ENCODE results near the gene PRKD3. TPM values are rescaled to one million over a fixed set of nuclear protein-coding genes. Genes with fewer than 3 reads are reported as not detected.

Gene PRKD3
- total and polyA plus RNA-seq, 2 of the 13 experiments (the other 11 are each of a cell fraction or from before 2014, with no cell fraction given) = 11.6 to 38.4 TPM

DNA sequence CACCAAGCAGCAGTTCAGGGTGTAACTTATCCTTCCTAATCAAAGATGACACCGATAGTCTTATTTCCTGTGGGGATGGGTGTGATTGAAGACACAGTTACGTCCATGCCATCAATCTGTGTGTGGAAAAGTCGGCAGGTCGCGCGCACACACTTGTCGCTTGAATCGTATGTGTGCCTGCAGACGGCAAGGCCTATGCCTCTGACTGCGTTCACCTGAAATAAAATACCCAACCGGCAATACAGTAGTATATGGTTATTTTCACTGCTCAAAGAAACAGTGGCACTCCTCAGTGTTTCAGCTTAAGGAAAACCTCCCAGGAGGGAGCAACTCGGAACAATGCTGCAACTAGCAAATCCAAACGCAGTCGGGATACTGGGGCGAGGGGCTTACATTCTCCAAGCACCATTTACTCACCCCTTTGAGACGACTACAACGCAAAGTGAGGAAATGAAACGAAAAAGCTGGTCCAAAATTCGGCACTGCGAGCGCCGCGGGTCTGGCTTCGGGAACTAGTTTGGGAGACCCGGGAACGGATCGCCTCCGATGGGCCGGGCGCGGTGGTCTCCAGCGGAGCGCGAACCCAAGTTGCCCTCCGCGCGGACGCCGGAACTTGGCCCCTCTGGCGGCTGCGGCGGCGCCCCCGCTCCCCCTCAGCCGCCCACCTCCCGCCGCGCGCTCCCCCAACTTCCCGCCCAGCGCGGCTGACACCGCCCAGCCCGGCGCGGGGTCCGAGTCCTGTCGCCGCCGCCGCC is 675 bp downstream of the PRKD3 start (continued):
- TF ChIP-seq, protein P1, sequence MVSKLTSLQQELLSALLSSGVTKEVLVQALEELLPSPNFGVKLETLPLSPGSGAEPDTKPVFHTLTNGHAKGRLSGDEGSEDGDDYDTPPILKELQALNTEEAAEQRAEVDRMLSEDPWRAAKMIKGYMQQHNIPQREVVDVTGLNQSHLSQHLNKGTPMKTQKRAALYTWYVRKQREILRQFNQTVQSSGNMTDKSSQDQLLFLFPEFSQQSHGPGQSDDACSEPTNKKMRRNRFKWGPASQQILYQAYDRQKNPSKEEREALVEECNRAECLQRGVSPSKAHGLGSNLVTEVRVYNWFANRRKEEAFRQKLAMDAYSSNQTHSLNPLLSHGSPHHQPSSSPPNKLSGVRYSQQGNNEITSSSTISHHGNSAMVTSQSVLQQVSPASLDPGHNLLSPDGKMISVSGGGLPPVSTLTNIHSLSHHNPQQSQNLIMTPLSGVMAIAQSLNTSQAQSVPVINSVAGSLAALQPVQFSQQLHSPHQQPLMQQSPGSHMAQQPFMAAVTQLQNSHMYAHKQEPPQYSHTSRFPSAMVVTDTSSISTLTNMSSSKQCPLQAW (CRISPR knock-in tag; IDR thresholded peaks at IDR 0.05) = peak; percentile 53; the same call in 1 of the 2 replicates
- TF ChIP-seq NFATC3 (CRISPR knock-in tag; IDR thresholded peaks at IDR 0.05) = no peak
- TF ChIP-seq SIN3A (IDR thresholded peaks at IDR 0.05; ENCODE audit: borderline replicate concordance, low read depth, low read length) = peak; percentile 43; the same call in 1 of the 2 replicates
- peak; percentile 67; the same call in 1 of the 2 replicates for TF ChIP-seq CBX5 (CRISPR knock-in tag; IDR thresholded peaks at IDR 0.05; ENCODE audit: borderline replicate concordance)
- no peak for TF ChIP-seq ISX (CRISPR knock-in tag; conservative IDR thresholded peaks at IDR 0.05)
- no peak for TF ChIP-seq NFIB (CRISPR knock-in tag; IDR thresholded peaks at IDR 0.05; ENCODE audit: borderline replicate concordance)
- no peak for TF ChIP-seq CENPT (CRISPR knock-in tag; IDR thresholded peaks at IDR 0.05; ENCODE audit: low read depth)
- 0 out of 2 replicates have a peak, but pooled peaks have one; percentile 15 for TF ChIP-seq ZNF850 (CRISPR knock-in tag; conservative IDR thresholded peaks at IDR 0.05)
- TF ChIP-seq GLI4 (CRISPR knock-in tag; IDR thresholded peaks at IDR 0.05; ENCODE audit: borderline replicate concordance) = 0 out of 2 replicates have a peak, but pooled peaks have one; percentile 60
- no peak for TF ChIP-seq ZNF577 (CRISPR knock-in tag; IDR thresholded peaks at IDR 0.05; ENCODE audit: borderline replicate concordance, low read depth)
- no peak for TF ChIP-seq SNRNP70 (IDR thresholded peaks at IDR 0.05; ENCODE audit: low read depth, low read length)
- TF ChIP-seq ZNF441 (CRISPR knock-in tag; IDR thresholded peaks at IDR 0.05; ENCODE audit: borderline replicate concordance) = no peak
- TF ChIP-seq, protein P2, sequence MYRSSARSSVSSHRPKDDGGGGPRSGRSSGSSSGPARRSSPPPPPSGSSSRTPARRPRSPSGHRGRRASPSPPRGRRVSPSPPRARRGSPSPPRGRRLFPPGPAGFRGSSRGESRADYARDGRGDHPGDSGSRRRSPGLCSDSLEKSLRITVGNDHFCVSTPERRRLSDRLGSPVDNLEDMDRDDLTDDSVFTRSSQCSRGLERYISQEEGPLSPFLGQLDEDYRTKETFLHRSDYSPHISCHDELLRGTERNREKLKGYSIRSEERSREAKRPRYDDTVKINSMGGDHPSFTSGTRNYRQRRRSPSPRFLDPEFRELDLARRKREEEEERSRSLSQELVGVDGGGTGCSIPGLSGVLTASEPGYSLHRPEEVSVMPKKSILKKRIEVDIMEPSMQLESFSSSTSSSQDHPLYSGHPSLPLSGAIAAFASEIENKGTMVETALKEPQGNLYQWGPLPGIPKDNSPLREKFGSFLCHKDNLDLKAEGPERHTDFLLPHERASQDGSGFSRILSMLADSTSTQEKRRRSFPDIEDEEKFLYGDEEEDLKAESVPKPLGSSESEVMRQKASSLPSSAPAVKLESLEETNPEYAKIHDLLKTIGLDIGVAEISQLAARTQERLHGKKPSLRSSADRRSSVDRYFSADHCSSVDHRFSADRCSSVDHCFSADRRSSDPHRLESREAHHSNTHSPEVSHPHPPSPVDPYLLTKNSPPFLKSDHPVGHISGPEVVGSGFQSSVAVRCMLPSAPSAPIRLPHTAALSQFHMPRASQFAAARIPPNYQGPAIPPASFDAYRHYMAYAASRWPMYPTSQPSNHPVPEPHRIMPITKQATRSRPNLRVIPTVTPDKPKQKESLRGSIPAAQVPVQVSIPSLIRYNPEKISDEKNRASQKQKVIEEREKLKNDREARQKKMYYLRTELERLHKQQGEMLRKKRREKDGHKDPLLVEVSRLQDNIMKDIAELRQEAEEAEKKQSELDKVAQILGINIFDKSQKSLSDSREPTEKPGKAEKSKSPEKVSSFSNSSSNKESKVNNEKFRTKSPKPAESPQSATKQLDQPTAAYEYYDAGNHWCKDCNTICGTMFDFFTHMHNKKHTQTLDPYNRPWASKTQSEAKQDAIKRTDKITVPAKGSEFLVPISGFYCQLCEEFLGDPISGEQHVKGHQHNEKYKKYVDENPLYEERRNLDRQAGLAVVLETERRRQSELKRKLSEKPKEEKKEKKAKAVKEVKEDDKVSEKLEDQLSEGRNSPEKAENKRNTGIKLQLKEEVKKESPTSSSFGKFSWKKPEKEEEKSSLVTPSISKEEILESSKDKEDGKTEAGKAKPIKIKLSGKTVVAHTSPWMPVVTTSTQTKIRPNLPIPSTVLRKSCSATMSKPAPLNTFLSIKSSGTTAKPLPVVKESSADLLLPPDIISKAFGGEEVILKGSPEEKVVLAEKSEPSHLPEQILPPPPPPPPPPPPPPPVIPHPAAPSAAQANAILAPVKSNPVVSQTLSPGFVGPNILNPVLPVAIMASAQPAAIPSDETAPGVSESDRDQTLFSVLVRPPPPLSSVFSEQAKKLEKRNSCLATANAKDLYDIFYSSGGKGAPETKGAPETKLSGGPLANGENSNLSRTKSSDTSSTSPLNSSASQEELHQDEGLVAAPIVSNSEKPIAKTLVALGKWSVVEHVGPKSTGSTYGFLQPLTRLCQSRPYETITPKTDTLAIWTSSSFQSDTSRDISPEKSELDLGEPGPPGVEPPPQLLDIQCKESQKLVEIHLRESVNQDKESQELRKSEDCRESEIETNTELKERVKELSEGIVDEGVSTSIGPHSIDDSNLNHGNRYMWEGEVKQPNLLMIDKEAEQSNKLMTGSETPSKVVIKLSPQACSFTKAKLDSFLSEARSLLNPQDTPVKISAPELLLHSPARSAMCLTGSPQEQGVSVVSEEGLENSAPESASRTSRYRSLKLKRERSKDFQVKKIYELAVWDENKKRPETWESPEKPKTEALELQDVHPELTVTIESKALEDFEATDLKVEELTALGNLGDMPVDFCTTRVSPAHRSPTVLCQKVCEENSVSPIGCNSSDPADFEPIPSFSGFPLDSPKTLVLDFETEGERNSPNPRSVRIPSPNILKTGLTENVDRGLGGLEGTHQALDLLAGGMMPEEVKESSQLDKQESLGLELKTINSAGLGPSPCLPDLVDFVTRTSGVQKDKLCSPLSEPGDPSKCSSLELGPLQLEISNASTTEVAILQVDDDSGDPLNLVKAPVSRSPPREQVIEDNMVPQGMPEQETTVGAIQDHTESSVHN (CRISPR knock-in tag; IDR thresholded peaks at IDR 0.05) = no peak
- TF ChIP-seq, protein P3, sequence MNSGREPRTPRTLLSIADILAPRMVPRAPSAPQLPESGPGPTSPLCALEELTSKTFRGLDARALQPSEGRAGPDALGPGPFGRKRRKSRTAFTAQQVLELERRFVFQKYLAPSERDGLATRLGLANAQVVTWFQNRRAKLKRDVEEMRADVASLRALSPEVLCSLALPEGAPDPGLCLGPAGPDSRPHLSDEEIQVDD (CRISPR knock-in tag; IDR thresholded peaks at IDR 0.05; ENCODE audit: borderline replicate concordance) = no peak
- 0 out of 2 replicates have a peak, but pooled peaks have one; percentile 20 for TF ChIP-seq FOXJ3 (CRISPR knock-in tag; IDR thresholded peaks at IDR 0.05; ENCODE audit: borderline replicate concordance)
- peak; percentile 28; the same call in 1 of the 2 replicates for TF ChIP-seq PHF8 (CRISPR knock-in tag; IDR thresholded peaks at IDR 0.05)
- TF ChIP-seq, protein P4, sequence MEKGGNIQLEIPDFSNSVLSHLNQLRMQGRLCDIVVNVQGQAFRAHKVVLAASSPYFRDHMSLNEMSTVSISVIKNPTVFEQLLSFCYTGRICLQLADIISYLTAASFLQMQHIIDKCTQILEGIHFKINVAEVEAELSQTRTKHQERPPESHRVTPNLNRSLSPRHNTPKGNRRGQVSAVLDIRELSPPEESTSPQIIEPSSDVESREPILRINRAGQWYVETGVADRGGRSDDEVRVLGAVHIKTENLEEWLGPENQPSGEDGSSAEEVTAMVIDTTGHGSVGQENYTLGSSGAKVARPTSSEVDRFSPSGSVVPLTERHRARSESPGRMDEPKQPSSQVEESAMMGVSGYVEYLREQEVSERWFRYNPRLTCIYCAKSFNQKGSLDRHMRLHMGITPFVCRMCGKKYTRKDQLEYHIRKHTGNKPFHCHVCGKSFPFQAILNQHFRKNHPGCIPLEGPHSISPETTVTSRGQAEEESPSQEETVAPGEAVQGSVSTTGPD (CRISPR knock-in tag; IDR thresholded peaks at IDR 0.05) = no peak
